ENCODE data around the gene USO1.

DNA sequence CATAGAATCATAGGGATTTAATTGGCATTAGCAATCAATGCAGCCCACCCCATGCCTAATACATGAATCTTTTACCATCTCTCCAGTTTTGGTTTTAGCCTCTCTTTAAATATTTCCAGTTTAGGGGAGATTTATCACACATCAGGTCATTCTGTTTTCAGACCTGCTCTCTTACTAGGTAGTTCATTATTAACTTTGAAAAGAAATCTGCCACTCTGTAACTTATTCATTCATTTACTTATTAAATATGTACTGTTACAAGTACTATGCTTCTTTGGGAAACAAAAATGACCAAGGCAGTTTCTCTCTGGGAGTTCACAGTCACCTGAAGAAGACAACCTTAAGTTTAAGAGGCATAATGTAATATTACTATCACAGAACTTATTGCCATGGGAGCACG, 62.1 kb downstream of the USO1 start:
- no peak for TF ChIP-seq PAX5 (IDR thresholded peaks at IDR 0.05; ENCODE audit: insufficient read depth, low read length, severe bottlenecking)
- no peak for TF ChIP-seq POLR2A (IDR thresholded peaks at IDR 0.05; ENCODE audit: low read depth, low read length)
- no peak for TF ChIP-seq POLR2AphosphoS5 (IDR thresholded peaks at IDR 0.05; ENCODE audit: low read depth, low read length)
